GM12878 (cell line): Measurements from ENCODE around the gene EIF5A.

ENCODE experiments used
- CTCF ChIP-seq, 3 experiments: IDR thresholded peaks in 2 of 3; conservative IDR thresholded peaks in 1 of 3; 2 replicates each; pipeline ENCODE4 v1.5.1; 2011; ENCODE audit warnings: low read depth in 3 of 3, low read length in 3 of 3, mild to moderate bottlenecking in 3 of 3, control low read depth in 2 of 3, moderate library complexity in 2 of 3, inconsistent platforms in 1 of 3, mixed read lengths in 1 of 3; ENCODE audit not compliant: control insufficient read depth in 2 of 3, insufficient read depth in 1 of 3; ENCODE audit errors: extremely low read depth in 1 of 3
- POLR2A ChIP-seq: IDR thresholded peaks from 2 replicates; pipeline ENCODE4 v1.6.1; 2011; ENCODE audit warnings: low read depth, mild to moderate bottlenecking, low read length

DNA sequence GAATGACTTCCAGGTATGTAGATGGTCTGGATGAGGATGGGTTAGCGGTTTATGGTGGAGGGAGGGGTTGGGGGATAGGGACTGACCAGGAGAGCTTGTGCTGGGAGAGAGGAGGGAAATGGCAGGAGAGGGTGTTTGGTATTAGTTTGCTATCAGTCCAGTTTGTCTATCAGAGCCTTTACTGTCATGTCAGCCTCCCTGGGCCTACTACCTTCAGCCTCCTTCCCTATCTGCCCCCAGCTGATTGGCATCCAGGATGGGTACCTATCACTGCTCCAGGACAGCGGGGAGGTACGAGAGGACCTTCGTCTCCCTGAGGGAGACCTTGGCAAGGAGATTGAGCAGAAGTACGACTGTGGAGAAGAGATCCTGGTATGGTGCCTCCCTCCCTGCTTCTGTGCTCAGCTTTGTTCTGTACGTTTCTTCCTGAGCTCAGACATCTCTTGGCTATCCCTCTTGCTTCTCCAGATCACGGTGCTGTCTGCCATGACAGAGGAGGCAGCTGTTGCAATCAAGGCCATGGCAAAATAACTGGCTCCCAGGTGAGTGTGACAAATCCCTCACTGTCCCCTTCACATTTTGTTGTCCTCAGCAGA lies 3.8 kb downstream of the EIF5A start:
- no peak for TF ChIP-seq CTCF (IDR thresholded peaks at IDR 0.05 in 2 of 3, conservative IDR thresholded peaks at IDR 0.05 in 1 of 3; ENCODE audit: control insufficient read depth in 2 of 3, extremely low read depth in 1 of 3, insufficient read depth in 1 of 3, low read depth in 3 of 3, low read length in 3 of 3)
- TF ChIP-seq POLR2A, result no peak; the same call in 1 of the 2 replicates
